H1 (cell line): ENCODE results near the gene SH2B2. TPM values are rescaled to one million over a fixed set of nuclear protein-coding genes. Genes with fewer than 3 reads are reported as not detected.

Source experiments
- RAD21 ChIP-seq, 2 experiments: IDR thresholded peaks in 1 of 2; conservative IDR thresholded peaks in 1 of 2; 2 replicates each; pipeline ENCODE4 v1.6.1; 2011; ENCODE audit warnings: low read depth in 2 of 2, low read length in 2 of 2, improper control_type of control experiment in 1 of 2, inconsistent platforms in 1 of 2, mild to moderate bottlenecking in 1 of 2, moderate library complexity in 1 of 2
- polyA plus RNA-seq, 7 experiments: library from polyadenylated mRNA; depleted of rRNA in 3 of 7; stranded (reverse) in 5 of 7; unstranded in 2 of 7; fragments of >200 nt in 5 of 7; fragments of 200-250 nt in 2 of 7; gene quantifications; 1 replicate in 5 of 7; 2 replicates in 1 of 7; 4 replicates in 1 of 7; pipeline versions ENCODE4 v1.2.1 to v1.2.3, GENCODE V29; 2011 to 2013; ENCODE audit warnings: missing spikeins in 2 of 7, mixed read lengths in 2 of 7
- total RNA-seq: library from RNA; stranded (reverse); fragmentation: NEBNext Ultra II Directional; extraction: Animal tissue kit (Norgen Biotek cat#: 25700); gene quantifications from 2 replicates; pipeline ENCODE4 v1.2.1, GENCODE V29; 2021

Gene SH2B2
- total and polyA plus RNA-seq, 2 of the 8 experiments (the other 6 are each of a cell fraction or from before 2014, with no cell fraction given) = 11.5 to 18.7 TPM

- TF ChIP-seq RAD21 (IDR thresholded peaks at IDR 0.05 in 1 of 2, conservative IDR thresholded peaks at IDR 0.05 in 1 of 2; ENCODE audit: low read depth in 2 of 2, low read length in 2 of 2) = no peak
- TF ChIP-seq, all 59 proteins: peak for 2
Measured at GRCh38 chr7:102306916-102307677, 20.4 kb downstream of the SH2B2 start (continued).
